WI38 (cell line): ENCODE data around the gene GPR35.

Source experiments
- H3K4me3 ChIP-seq: 2 replicates; pipeline ENCODE4 v1.5.1; 2011; ENCODE audit warnings: low read depth, mild to moderate bottlenecking, control low read depth, low read length
- CTCF ChIP-seq: IDR thresholded peaks from 2 replicates; pipeline ENCODE4 v1.5.1; 2012; ENCODE audit warnings: low read depth, mild to moderate bottlenecking, control low read depth, low read length

Gene GPR35

GRCh38 chr2:240620149-240620731 is 5.0 kb upstream of the GPR35 start:
- TF ChIP-seq CTCF: no peak
- H3K4me3 ChIP-seq: no peak overlapping the region

DNA sequence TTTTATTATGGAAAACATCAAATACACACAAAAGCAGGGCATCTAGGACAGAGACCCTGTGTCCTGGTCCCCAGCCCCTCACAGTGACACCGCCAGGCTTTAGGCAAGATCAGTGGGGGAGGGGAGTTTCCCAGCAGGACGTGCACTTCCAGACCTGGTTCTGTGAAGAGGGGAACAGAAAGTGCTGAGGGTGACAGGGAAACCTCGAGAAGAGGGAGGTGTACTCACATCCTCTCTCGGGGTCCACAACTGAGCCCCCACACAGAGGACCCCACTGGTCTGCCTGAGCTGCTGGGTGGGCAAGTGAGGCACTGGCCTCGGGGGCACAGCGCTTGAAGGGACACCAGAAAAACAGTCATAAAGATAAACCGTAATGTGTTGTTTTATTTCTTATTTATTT is 4.4 kb upstream of the GPR35 start:
- H3K4me3 ChIP-seq: no peak overlapping the region
- no peak for TF ChIP-seq CTCF

GRCh38 chr2:240622060-240622411 is 3.2 kb upstream of the GPR35 start:
- no peak for TF ChIP-seq CTCF
- no peak overlapping the region for H3K4me3 ChIP-seq

DNA sequence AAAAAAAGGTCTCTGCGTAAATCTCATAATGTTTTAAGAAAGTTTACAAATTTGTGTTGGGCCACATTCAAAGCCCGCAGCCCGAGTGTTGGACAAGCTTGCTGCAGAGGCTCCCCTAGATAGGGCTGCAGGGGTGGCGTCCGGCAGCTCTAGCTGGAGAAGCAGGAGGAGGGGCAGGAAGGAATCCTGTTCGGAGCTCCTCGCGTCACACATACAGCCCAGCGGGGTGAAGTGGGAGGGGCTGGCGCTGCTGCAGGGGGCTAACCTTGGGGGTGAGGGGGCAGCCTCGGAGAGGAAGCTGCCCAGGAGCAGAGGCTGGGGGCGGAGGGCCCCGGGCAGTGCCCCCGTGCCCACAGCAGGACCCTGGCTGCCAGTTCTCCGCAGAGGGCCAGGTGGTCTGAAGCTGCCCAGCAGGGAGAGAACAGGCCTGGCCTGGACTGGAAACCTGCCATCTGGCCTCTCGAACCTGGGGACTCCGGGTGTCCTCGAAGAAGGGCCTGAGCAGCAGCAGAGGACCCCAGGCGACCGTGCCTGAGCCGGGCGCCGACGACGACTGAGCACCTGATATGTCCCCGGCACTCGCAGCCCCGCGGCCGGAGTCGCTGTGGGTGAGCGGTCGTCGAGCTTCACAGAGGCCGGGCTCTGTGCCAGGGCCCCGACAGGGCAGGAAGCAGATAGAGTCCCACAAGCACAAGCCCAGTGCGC is 2.6 kb upstream of the GPR35 start:
- TF ChIP-seq CTCF: no peak
- no peak overlapping the region for H3K4me3 ChIP-seq

- no peak overlapping the region for H3K4me3 ChIP-seq
Observed at GRCh38 chr2:240623531-240624010, 1.7 kb upstream of the GPR35 start.

GRCh38 chr2:240624011-240624949 is 1.0 kb upstream of the GPR35 start:
- no peak for TF ChIP-seq CTCF
- no peak overlapping the region for H3K4me3 ChIP-seq

More at GRCh38 chr2:240623531-240624010, 1.7 kb upstream of the GPR35 start:
- no peak for TF ChIP-seq CTCF
